ENCODE measurements around the gene BTNL9.

BTNL9 gene

GRCh38 chr5:181060924-181061323, 20.9 kb downstream of the BTNL9 start:
- no peak for DNase-seq
- Mint-ChIP-seq H3K27me3 (peaks cover 67 to 86% of the 10 kb centered on the region in 2 donors), H3K4me1 (peaks cover 4 to 5% of the 10 kb centered on the region in 2 donors), H3K36me3 (no peaks in the 10 kb centered on the region), H3K4me3 (no peak overlapping the region), H3K27ac (no peak overlapping the region), H3K9me3 (no peaks in the 10 kb centered on the region)
- ATAC-seq (replicated peaks) = no peak

- Mint-ChIP-seq H3K27ac (no peak overlapping the region), H3K36me3 (no peaks in the 10 kb centered on the region), H3K4me1 (peaks cover 2 to 5% of the 10 kb centered on the region in 2 donors), H3K4me3 (no peak overlapping the region), H3K9me3 (no peaks in the 10 kb centered on the region), H3K27me3 (peaks cover 67 to 85% of the 10 kb centered on the region in 2 donors)
- DNase-seq = no peak
- no peak for ATAC-seq (replicated peaks)
Measured at GRCh38 chr5:181061645-181062044, 21.6 kb downstream of the BTNL9 start.

GRCh38 chr5:181062631-181063030, 22.6 kb downstream of the BTNL9 start:
- Mint-ChIP-seq H3K27ac (no peak overlapping the region), H3K4me3 (no peak overlapping the region), H3K36me3 (no peaks in the 10 kb centered on the region), H3K27me3 (peaks cover 72 to 77% of the 10 kb centered on the region in 2 donors), H3K4me1 (peaks cover 2 to 5% of the 10 kb centered on the region in 2 donors), H3K9me3 (no peaks in the 10 kb centered on the region)
- no peak for ATAC-seq (replicated peaks)
- DNase-seq = no peak

- no peak overlapping the region for H3K27ac Mint-ChIP-seq
- H3K27me3 Mint-ChIP-seq = peaks cover 75 to 77% of the 10 kb centered on the region in 2 donors
- no peaks in the 10 kb centered on the region for H3K36me3 Mint-ChIP-seq
- no peak for ATAC-seq (replicated peaks)
- H3K9me3 Mint-ChIP-seq = no peaks in the 10 kb centered on the region
- H3K4me1 Mint-ChIP-seq = peaks cover 2 to 5% of the 10 kb centered on the region in 2 donors
- H3K4me3 Mint-ChIP-seq = no peak overlapping the region
- no peak for DNase-seq
Measured at GRCh38 chr5:181063514-181063913, 23.4 kb downstream of the BTNL9 start.

GRCh38 chr5:181064987-181065386, 24.9 kb downstream of the BTNL9 start:
- no peaks in the 10 kb centered on the region for H3K9me3 Mint-ChIP-seq
- ATAC-seq (replicated peaks) = no peak
- no peak overlapping the region for H3K4me3 Mint-ChIP-seq
- H3K36me3 Mint-ChIP-seq = no peaks in the 10 kb centered on the region
- no peak overlapping the region for H3K27ac Mint-ChIP-seq
- no peak for DNase-seq
- H3K27me3 Mint-ChIP-seq = peaks cover 78 to 79% of the 10 kb centered on the region in 2 donors
- no peaks in the 10 kb centered on the region for H3K4me1 Mint-ChIP-seq

- Mint-ChIP-seq H3K36me3 (peaks cover 0 to 3% of the 10 kb centered on the region in 2 donors), H3K4me3 (no peak overlapping the region), H3K4me1 (no peaks in the 10 kb centered on the region), H3K27ac (no peak overlapping the region), H3K9me3 (peaks cover 12 to 13% of the 10 kb centered on the region in 2 donors), H3K27me3 (peaks cover 57 to 64% of the 10 kb centered on the region in 2 donors)
- no peak for ATAC-seq (replicated peaks)
- DNase-seq = no peak
Measured at GRCh38 chr5:181069767-181070491, 29.9 kb downstream of the BTNL9 start.

GRCh38 chr5:181070523-181070922, 30.5 kb downstream of the BTNL9 start:
- DNase-seq (no peak), ATAC-seq (replicated peaks) (no peak)
- H3K27ac Mint-ChIP-seq = no peak overlapping the region
- H3K4me3 Mint-ChIP-seq = no peak overlapping the region
- H3K36me3 Mint-ChIP-seq = peaks cover 0 to 3% of the 10 kb centered on the region in 2 donors
- peaks cover 12 to 13% of the 10 kb centered on the region in 2 donors for H3K9me3 Mint-ChIP-seq
- H3K27me3 Mint-ChIP-seq = peaks cover 56 to 69% of the 10 kb centered on the region in 2 donors
- no peaks in the 10 kb centered on the region for H3K4me1 Mint-ChIP-seq

GRCh38 chr5:181071257-181071656, 31.2 kb downstream of the BTNL9 start:
- H3K4me3 Mint-ChIP-seq = no peak overlapping the region
- H3K27ac Mint-ChIP-seq = no peak overlapping the region
- DNase-seq (no peak), ATAC-seq (replicated peaks) (no peak)
- H3K9me3 Mint-ChIP-seq = peaks cover 12 to 13% of the 10 kb centered on the region in 2 donors
- peaks cover 48 to 70% of the 10 kb centered on the region in 2 donors for H3K27me3 Mint-ChIP-seq
- no peaks in the 10 kb centered on the region for H3K4me1 Mint-ChIP-seq
- H3K36me3 Mint-ChIP-seq = peaks cover 0 to 3% of the 10 kb centered on the region in 2 donors

GRCh38 chr5:181076920-181077319, 36.9 kb downstream of the BTNL9 start:
- Mint-ChIP-seq H3K27ac (no peak overlapping the region), H3K4me1 (no peaks in the 10 kb centered on the region), H3K4me3 (no peak overlapping the region), H3K27me3 (peaks cover 22 to 71% of the 10 kb centered on the region in 2 donors), H3K36me3 (peaks cover 0 to 3% of the 10 kb centered on the region in 2 donors), H3K9me3 (peaks cover 13 to 15% of the 10 kb centered on the region in 2 donors)
- ATAC-seq (replicated peaks) (no peak), DNase-seq (no peak)

GRCh38 chr5:181081989-181082388, 41.9 kb downstream of the BTNL9 start:
- no peak overlapping the region for H3K4me3 Mint-ChIP-seq
- ATAC-seq (replicated peaks) (no peak), DNase-seq (no peak)
- no peaks in the 10 kb centered on the region for H3K36me3 Mint-ChIP-seq
- H3K27me3 Mint-ChIP-seq = peaks cover 49 to 76% of the 10 kb centered on the region in 2 donors
- peaks cover 0 to 2% of the 10 kb centered on the region in 2 donors for H3K9me3 Mint-ChIP-seq
- H3K4me1 Mint-ChIP-seq = no peaks in the 10 kb centered on the region
- H3K27ac Mint-ChIP-seq = no peak overlapping the region

GRCh38 chr5:181084621-181085195, 44.6 kb downstream of the BTNL9 start:
- no peaks in the 10 kb centered on the region for H3K36me3 Mint-ChIP-seq
- no peak overlapping the region for H3K4me3 Mint-ChIP-seq
- no peak for DNase-seq
- no peak for ATAC-seq (replicated peaks)
- peaks cover 0 to 3% of the 10 kb centered on the region in 2 donors for H3K9me3 Mint-ChIP-seq
- H3K27me3 Mint-ChIP-seq = peaks cover 52 to 56% of the 10 kb centered on the region in 2 donors
- H3K4me1 Mint-ChIP-seq = no peaks in the 10 kb centered on the region
- H3K27ac Mint-ChIP-seq = no peak overlapping the region

- ATAC-seq (replicated peaks) (no peak), DNase-seq (no peak)
- H3K36me3 Mint-ChIP-seq = no peaks in the 10 kb centered on the region
- no peaks in the 10 kb centered on the region for H3K4me1 Mint-ChIP-seq
- peaks cover 43 to 48% of the 10 kb centered on the region in 2 donors for H3K27me3 Mint-ChIP-seq
- H3K4me3 Mint-ChIP-seq = no peak overlapping the region
- H3K9me3 Mint-ChIP-seq = peaks cover 0 to 3% of the 10 kb centered on the region in 2 donors
- no peak overlapping the region for H3K27ac Mint-ChIP-seq
Measured at GRCh38 chr5:181086026-181086883, 46.2 kb downstream of the BTNL9 start.

- Mint-ChIP-seq H3K4me3 (no peak overlapping the region), H3K27me3 (peaks cover 40 to 43% of the 10 kb centered on the region in 2 donors), H3K27ac (no peak overlapping the region), H3K4me1 (no peaks in the 10 kb centered on the region), H3K9me3 (peaks cover 0 to 3% of the 10 kb centered on the region in 2 donors), H3K36me3 (no peaks in the 10 kb centered on the region)
- DNase-seq (no peak), ATAC-seq (replicated peaks) (no peak)
Measured at GRCh38 chr5:181086884-181087205, 46.8 kb downstream of the BTNL9 start.

GRCh38 chr5:181087309-181087708, 47.2 kb downstream of the BTNL9 start:
- DNase-seq (no peak), ATAC-seq (replicated peaks) (no peak)
- no peaks in the 10 kb centered on the region for H3K4me1 Mint-ChIP-seq
- peaks cover 0 to 3% of the 10 kb centered on the region in 2 donors for H3K9me3 Mint-ChIP-seq
- peaks cover 41 to 46% of the 10 kb centered on the region in 2 donors for H3K27me3 Mint-ChIP-seq
- H3K4me3 Mint-ChIP-seq = no peak overlapping the region
- no peaks in the 10 kb centered on the region for H3K36me3 Mint-ChIP-seq
- H3K27ac Mint-ChIP-seq = no peak overlapping the region

All from stimulated activated naive B cell treated with anti-CD40 and anti-IgM and Interleukin-4, amounts not matched to agents 10 μg/mL and 1 μg/mL and 100 μg/mL, for 72 hours (primary cell).